HEK293 (cell line): ENCODE results near the gene IGFBP7.

ENCODE experiments used
- CTCF ChIP-seq: fragments of 450-650 bp; formaldehyde crosslinking; IDR thresholded peaks from 2 replicates; pipeline ENCODE4 v1.5.1; 2016; ENCODE audit warnings: missing biosample characterization, missing genetic modification characterization
- SP2 ChIP-seq: fragments of 450-650 bp; formaldehyde crosslinking; IDR thresholded peaks from 2 replicates; pipeline ENCODE4 v1.5.1; 2016; ENCODE audit warnings: missing biosample characterization, missing genetic modification characterization
- YY1 ChIP-seq: fragments of 450-650 bp; formaldehyde crosslinking; IDR thresholded peaks from 2 replicates; pipeline ENCODE4 v1.5.1; 2018; ENCODE audit warnings: missing biosample characterization, missing genetic modification characterization
- ZNF157 ChIP-seq: fragments of 450-650 bp; formaldehyde crosslinking; IDR thresholded peaks from 2 replicates; pipeline ENCODE4 v1.5.1; 2016; ENCODE audit warnings: missing biosample characterization, missing genetic modification characterization
- ZNF341 ChIP-seq: fragments of 450-650 bp; formaldehyde crosslinking; IDR thresholded peaks from 2 replicates; pipeline ENCODE4; 2016; ENCODE audit warnings: low read depth, missing biosample characterization, missing genetic modification characterization
- ZNF404 ChIP-seq: fragments of 450-650 bp; formaldehyde crosslinking; IDR thresholded peaks from 2 replicates; pipeline ENCODE4 v1.5.1; 2017; ENCODE audit warnings: missing biosample characterization, missing genetic modification characterization
- ZNF514 ChIP-seq: fragments of 450-650 bp; formaldehyde crosslinking; IDR thresholded peaks from 2 replicates; pipeline ENCODE4 v1.5.1; 2016; ENCODE audit warnings: missing biosample characterization, missing genetic modification characterization
- TF ChIP-seq, protein P1 (sequence below): fragments of 450-650 bp; formaldehyde crosslinking; IDR thresholded peaks from 2 replicates; pipeline ENCODE4 v1.5.1; 2016; ENCODE audit warnings: missing biosample characterization, missing genetic modification characterization, low read depth

DNA sequence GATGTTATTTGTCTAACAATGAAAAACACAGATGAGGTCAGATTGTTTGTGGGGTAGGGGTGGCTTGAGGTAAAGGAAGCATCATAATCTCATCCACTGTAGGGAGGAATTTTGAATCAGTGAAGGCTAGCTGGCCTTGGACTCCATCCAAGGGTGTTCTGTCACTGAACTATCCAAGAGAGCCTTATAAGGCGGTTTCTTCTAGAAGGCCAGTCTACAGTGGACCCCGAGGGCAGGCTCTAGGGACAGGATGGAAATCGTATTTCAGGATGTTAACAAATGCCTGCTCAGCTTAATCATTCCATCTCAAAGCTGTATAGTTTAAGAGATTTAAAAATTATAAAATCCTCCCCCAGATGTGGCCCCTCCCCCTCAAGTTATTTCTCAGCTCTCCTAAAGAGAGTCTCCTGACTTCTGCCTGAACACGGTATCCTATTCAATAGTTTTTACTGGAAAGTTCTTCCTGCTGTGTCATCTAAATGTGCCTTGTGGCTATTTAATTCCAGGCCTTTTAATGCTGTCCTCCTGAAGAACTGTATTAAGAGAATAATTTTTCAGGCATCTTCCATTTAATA, 8.0 kb downstream of the IGFBP7 start:
- no peak for TF ChIP-seq CTCF (tag by site-specific recombination)
- TF ChIP-seq ZNF404 (tag by site-specific recombination) = no peak
- TF ChIP-seq YY1 (tag by site-specific recombination) = no peak
- no peak for TF ChIP-seq ZNF514 (tag by site-specific recombination)
- no peak for TF ChIP-seq SP2
- TF ChIP-seq, protein P1, sequence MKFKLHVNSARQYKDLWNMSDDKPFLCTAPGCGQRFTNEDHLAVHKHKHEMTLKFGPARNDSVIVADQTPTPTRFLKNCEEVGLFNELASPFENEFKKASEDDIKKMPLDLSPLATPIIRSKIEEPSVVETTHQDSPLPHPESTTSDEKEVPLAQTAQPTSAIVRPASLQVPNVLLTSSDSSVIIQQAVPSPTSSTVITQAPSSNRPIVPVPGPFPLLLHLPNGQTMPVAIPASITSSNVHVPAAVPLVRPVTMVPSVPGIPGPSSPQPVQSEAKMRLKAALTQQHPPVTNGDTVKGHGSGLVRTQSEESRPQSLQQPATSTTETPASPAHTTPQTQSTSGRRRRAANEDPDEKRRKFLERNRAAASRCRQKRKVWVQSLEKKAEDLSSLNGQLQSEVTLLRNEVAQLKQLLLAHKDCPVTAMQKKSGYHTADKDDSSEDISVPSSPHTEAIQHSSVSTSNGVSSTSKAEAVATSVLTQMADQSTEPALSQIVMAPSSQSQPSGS (tag by site-specific recombination) = no peak
- no peak for TF ChIP-seq ZNF341 (tag by site-specific recombination)
- no peak for TF ChIP-seq ZNF157 (tag by site-specific recombination)
